Measurements from ENCODE around the gene TMEM242.

Gene TMEM242

GRCh38 chr6:157244780-157245179, 78.5 kb downstream of the TMEM242 start:
- Histone ChIP-seq H3K4me3 (ENCODE audit: low read length) (no peak overlapping the region), H3K27me3 (replicated peaks; ENCODE audit: control insufficient read depth, insufficient read depth, low read length) (no peaks in the 10 kb centered on the region), H3K9me3 (ENCODE audit: control insufficient read depth, low read length) (peaks cover 3% of the 10 kb centered on the region), H3K4me1 (ENCODE audit: control insufficient read depth, insufficient read depth, low read length) (peaks cover 54% of the 10 kb centered on the region), H3K9ac (ENCODE audit: low read length) (peak overlapping the region; percentile 61), H3K36me3 (ENCODE audit: control insufficient read depth, insufficient read depth, low read length, severe bottlenecking) (no peaks in the 10 kb centered on the region)
- DNase-seq (ENCODE audit: low read depth): no peak

- H3K4me1 ChIP-seq (ENCODE audit: control insufficient read depth, insufficient read depth, low read length): peaks cover 60% of the 10 kb centered on the region
- no peaks in the 10 kb centered on the region for H3K27me3 ChIP-seq (replicated peaks; ENCODE audit: control insufficient read depth, insufficient read depth, low read length)
- H3K4me3 ChIP-seq (ENCODE audit: low read length): no peak overlapping the region
- H3K36me3 ChIP-seq (ENCODE audit: control insufficient read depth, insufficient read depth, low read length, severe bottlenecking): no peaks in the 10 kb centered on the region
- peaks cover 3% of the 10 kb centered on the region for H3K9me3 ChIP-seq (ENCODE audit: control insufficient read depth, low read length)
- peak overlapping the region; percentile 61 for H3K9ac ChIP-seq (ENCODE audit: low read length)
- peak; percentile 80 for DNase-seq (ENCODE audit: low read depth)
These were observed 79.1 kb downstream of the TMEM242 start for GRCh38 chr6:157244175-157244574.

DNA sequence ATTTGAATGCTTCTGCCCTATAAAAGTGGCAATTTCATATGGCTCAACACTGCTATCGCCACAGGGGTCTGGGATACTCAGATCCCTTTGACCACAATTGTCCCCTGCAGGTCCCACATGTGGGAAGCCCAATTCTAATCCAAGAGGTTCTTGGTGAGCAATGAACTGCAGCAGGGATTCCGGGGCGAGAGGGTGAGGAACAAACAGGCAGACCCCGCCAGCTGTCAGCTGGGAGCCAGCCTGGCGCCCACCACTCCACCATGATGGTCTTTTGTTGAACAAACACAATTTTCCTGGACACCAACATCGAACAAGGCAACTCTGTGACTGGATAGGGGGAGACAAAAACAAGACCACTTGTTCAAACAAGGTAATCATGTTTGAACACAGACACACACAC, 80.5 kb downstream of the TMEM242 start:
- Histone ChIP-seq H3K4me3 (ENCODE audit: low read length) (no peak overlapping the region), H3K36me3 (ENCODE audit: control insufficient read depth, insufficient read depth, low read length, severe bottlenecking) (no peaks in the 10 kb centered on the region), H3K9me3 (ENCODE audit: control insufficient read depth, low read length) (no peaks in the 10 kb centered on the region), H3K9ac (ENCODE audit: low read length) (no peak overlapping the region), H3K27me3 (replicated peaks; ENCODE audit: control insufficient read depth, insufficient read depth, low read length) (no peaks in the 10 kb centered on the region), H3K4me1 (ENCODE audit: control insufficient read depth, insufficient read depth, low read length) (peaks cover 61% of the 10 kb centered on the region)
- DNase-seq (ENCODE audit: low read depth): no peak

GRCh38 chr6:157240960-157241311, 82.4 kb downstream of the TMEM242 start:
- DNase-seq (ENCODE audit: low read depth): no peak
- no peaks in the 10 kb centered on the region for H3K9me3 ChIP-seq (ENCODE audit: control insufficient read depth, low read length)
- H3K9ac ChIP-seq (ENCODE audit: low read length): peak overlapping the region; percentile 83
- no peak overlapping the region for H3K4me3 ChIP-seq (ENCODE audit: low read length)
- H3K4me1 ChIP-seq (ENCODE audit: control insufficient read depth, insufficient read depth, low read length): peaks cover 52% of the 10 kb centered on the region
- no peaks in the 10 kb centered on the region for H3K36me3 ChIP-seq (ENCODE audit: control insufficient read depth, insufficient read depth, low read length, severe bottlenecking)
- no peaks in the 10 kb centered on the region for H3K27me3 ChIP-seq (replicated peaks; ENCODE audit: control insufficient read depth, insufficient read depth, low read length)

DNA sequence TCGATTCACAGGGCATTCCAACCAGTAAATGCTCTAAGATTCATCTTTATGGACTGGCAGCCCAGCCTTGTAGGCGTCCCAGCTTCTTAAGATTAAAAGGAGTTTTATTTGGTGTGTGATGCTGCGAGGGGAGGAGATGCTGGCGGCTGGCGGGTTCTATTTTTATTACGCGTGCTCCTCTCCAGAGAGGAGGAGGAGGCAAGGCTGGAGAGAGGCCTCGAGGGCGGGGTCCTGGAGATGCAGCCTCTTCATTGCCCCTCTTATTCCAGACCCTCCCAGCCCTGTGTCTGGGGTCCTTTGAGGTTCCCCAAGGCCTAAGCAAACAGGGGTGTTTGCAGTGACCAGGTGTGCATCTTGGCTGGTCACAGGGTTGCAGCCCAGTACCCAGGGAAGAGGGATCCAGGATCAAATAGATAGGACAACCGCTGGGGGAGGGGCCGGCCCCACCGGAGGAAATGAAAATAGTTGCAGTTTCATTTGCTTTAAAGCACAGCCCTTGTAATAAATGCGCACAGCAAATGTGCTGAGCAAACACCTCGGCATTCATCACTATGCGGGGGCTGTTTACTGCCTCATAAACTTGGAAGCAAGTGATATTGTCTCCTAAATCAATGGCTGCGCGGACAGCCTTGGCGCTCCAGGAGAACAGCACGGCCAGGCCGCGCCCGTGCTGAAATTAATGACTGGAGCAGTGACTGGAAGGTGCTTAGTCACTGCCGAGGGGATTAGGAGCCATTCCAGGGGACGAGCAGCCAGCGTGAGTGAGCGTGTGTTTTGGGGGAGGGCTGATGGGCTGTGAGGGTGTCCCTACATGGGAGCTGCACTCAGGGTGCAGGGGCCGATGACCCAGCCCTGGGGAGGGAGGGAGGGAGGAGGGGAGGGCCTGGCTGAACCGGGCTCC, 83.0 kb downstream of the TMEM242 start:
- Histone ChIP-seq H3K36me3 (ENCODE audit: control insufficient read depth, insufficient read depth, low read length, severe bottlenecking) (no peaks in the 10 kb centered on the region), H3K9ac (ENCODE audit: low read length) (peak overlapping the region; percentile 83), H3K9me3 (ENCODE audit: control insufficient read depth, low read length) (no peaks in the 10 kb centered on the region), H3K4me3 (ENCODE audit: low read length) (peak overlapping the region; percentile 66), H3K27me3 (replicated peaks; ENCODE audit: control insufficient read depth, insufficient read depth, low read length) (no peaks in the 10 kb centered on the region), H3K4me1 (ENCODE audit: control insufficient read depth, insufficient read depth, low read length) (peaks cover 52% of the 10 kb centered on the region)
- no peak for DNase-seq (ENCODE audit: low read depth)

DNA sequence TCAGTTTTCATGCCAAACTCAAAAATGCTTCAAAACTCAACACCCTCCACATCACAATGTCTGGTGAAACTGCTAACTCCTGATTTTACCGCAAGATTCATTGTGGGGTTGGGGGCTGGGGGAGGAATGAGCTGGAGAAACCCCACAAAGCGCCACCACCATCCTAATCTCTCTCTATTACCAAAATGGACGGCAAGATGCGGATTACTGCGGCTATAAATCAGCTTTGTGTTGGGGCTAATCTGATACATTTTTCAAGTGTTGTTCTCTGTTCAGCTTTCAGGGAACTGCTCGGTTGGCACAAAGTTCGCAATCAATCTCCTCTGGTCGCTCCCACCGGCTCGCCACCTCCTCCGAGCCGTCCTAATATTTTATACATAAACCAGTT, 83.7 kb downstream of the TMEM242 start:
- peak overlapping the region; percentile 66 for H3K4me3 ChIP-seq (ENCODE audit: low read length)
- no peaks in the 10 kb centered on the region for H3K36me3 ChIP-seq (ENCODE audit: control insufficient read depth, insufficient read depth, low read length, severe bottlenecking)
- no peaks in the 10 kb centered on the region for H3K27me3 ChIP-seq (replicated peaks; ENCODE audit: control insufficient read depth, insufficient read depth, low read length)
- no peaks in the 10 kb centered on the region for H3K9me3 ChIP-seq (ENCODE audit: control insufficient read depth, low read length)
- H3K4me1 ChIP-seq (ENCODE audit: control insufficient read depth, insufficient read depth, low read length): peaks cover 47% of the 10 kb centered on the region
- DNase-seq (ENCODE audit: low read depth): no peak
- peak overlapping the region; percentile 83 for H3K9ac ChIP-seq (ENCODE audit: low read length)

All from adipocyte (in vitro differentiated cells).